ENCODE measurements around the gene PRLH.

PRLH gene

DNA sequence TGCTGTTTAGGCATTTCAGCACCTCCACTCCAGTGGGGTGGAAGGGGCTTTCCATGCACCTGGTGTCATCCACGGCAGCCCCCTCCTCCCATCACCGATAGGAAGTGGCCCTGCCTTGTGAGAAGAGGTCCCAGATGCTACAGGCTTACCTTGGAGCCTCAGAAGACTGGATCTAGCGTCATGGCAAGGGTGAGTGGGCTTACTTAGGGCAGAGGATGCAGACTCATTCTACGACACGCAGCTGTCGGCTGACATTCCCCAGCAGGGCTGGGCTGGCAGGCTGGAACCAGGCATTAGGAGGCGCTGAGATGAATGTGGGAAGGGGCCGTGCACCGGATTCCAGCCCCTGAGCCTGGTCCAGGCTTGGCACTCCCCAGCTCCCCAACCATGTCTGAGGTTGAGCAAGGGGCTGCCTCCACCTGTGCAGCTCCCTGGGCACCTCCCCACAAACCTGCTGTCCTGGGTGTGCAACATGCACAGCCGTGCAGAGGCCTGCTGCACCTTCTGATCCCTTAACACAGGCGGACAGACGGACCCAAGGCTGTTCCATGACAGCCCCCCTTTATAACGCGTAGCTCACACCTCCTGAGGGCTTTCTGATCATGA is 1.7 kb upstream of the PRLH start:
- no peak for DNase-seq (ENCODE audit: low read depth in 3 of 3)

- DNase-seq (ENCODE audit: low read depth in 3 of 3), result no peak
Observed at GRCh38 chr2:237565974-237566373, 400 bp upstream of the PRLH start.

DNA sequence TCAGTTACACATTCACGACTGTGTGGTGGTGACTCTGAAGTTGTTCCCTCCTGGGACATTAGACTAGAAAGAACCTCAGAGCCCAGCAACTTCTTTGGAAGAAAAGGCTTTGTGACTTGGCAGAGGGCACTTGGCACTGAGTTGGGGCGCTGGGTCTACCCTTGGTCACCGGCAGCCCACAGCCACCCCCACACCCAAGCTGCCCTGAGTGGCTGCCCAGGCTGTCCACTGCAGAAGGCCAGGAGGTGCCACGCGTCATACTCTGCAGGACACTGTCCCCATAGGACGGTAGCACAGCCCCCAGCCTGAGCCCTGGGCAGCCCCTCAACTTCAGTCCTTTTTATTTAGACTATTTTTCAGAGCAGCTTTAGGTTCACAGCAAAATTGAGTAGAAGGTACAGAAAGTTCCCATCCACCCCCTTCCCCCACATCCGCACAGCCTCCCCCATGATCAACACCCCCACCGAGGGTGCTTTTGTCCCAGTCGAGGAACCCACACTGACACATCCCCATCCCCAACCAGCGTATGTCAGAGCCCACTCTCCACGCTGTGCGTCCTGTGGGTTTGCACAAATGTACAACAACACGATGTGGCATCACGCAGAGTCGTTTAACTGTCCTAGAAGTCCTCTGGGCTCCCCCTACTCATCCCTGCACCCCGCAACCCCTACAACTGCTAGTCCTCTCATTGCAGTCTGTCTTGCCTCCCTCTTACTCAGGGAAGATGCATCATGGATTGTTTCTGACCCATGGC is 1.1 kb downstream of the PRLH start:
- DNase-seq (ENCODE audit: low read depth in 3 of 3), result no peak

GRCh38 chr2:237568121-237568660 is 1.8 kb downstream of the PRLH start:
- no peak for DNase-seq (ENCODE audit: low read depth in 3 of 3)

GRCh38 chr2:237569041-237569440 is 2.7 kb downstream of the PRLH start:
- DNase-seq (ENCODE audit: low read depth in 3 of 3), result no peak

DNA sequence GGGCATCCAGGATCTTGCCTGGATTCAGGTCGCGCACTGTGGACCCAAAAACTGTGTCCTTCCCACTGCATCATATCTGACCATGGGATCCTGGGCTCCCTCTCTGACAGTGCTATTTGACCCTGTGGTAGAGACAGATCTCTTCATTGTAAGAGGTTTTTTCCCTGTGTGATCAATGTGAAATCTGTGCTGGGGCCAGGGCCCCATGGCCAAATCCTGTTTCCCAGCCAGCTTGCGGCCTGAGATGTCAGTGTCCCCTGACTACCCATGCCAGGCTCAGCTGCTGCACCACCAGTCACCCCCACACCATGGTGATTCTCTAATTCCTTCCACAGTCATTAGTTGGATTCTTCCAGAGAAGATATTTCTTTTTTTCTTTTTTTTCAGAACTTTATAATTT is 3.5 kb downstream of the PRLH start:
- no peak for DNase-seq (ENCODE audit: low read depth in 3 of 3)

GRCh38 chr2:237570776-237571335 is 4.5 kb downstream of the PRLH start:
- DNase-seq (ENCODE audit: low read depth in 3 of 3), result no peak

- DNase-seq (ENCODE audit: low read depth in 3 of 3), result no peak
Observed at GRCh38 chr2:237571551-237571950, 5.2 kb downstream of the PRLH start.

GRCh38 chr2:237572021-237572741 is 5.8 kb downstream of the PRLH start:
- DNase-seq (ENCODE audit: low read depth in 3 of 3), result peak; percentile 81 to 87 (median 84)

GRCh38 chr2:237572742-237573101 is 6.3 kb downstream of the PRLH start:
- no peak for DNase-seq (ENCODE audit: low read depth in 3 of 3)

DNA sequence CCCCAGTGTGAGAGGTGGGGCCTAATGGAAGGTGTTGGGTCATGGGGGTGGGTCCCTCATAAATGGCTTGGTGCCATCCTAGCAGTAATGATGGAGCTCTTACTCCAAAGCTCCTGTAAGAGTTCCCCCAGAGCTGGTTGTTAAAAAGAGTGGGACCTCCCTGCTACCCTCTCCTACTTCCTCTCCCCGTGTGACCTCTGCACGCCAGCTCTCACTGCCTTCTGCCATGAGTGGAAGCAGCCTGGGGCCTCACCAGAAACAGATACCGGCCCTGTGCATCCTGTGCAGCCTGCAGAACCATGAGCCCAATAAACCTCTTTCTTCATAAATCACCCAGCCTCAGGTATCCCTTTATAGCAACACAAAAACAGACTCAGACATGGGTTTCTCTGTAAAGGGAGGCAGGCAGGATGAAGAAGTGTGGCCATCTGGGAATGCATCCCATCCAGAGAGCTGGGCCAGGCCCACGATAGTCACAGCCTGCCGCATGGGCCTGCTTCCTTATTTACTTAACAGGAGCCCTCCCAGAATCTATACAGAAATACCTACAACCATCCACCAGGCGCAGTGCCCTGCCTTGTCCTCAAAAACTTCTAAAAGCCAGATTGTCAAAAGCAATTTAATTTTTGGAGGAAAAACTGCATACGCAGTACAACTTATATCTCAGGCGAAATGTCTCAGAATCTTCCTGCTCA is 7.5 kb downstream of the PRLH start:
- DNase-seq (ENCODE audit: low read depth in 3 of 3), result no peak

GRCh38 chr2:237574467-237574866 is 8.1 kb downstream of the PRLH start:
- DNase-seq (ENCODE audit: low read depth in 3 of 3), result no peak

DNA sequence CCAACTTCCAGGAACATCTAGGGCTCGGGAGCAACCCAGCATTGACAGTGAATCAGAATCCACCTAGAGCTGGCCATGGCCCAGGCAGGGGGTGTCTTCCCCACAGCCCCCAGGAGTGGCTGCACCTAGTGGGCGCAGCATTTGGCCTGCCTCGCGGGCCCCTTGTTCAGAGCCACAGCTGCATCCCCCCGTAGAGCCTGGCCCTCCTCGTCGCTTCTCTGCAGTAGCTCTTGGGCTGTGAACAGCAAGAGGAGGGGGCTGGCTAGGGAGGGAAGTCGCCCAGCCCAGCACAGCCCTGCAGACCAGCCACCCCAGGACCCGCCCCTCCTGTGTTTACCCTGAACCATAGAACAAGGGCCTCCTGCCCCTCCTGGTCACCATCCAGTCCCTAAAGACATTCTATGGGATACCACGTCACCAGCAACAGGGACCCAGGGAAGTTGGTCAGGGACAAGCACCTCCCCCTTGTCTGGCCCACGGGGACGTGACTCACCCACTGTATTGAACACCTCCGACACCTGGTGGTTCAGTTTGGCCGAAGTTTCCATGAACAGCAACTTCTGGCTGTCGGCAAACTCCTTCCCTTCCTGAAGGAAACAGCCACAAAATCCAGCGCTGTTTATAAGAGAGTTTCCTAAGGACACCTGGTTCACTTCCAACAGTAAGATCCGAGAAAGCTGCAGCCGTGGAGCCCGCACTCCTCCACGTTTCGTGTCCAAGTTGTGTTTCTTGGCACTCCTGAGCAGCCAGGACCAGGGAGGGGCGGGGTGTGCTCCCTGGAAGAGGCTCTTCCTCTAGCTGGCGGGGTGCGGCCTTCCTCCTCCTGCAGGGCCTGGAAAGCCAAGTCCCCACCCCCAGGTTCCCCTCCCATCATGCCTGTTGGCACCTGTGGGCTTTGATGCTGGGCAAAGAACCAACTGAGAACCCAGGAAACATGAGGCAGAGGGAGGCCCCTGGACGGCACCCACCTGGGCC is 8.8 kb downstream of the PRLH start:
- no peak for DNase-seq (ENCODE audit: low read depth in 3 of 3)

- DNase-seq (ENCODE audit: low read depth in 3 of 3), result no peak
Observed at GRCh38 chr2:237575869-237576862, 9.8 kb downstream of the PRLH start.

DNA sequence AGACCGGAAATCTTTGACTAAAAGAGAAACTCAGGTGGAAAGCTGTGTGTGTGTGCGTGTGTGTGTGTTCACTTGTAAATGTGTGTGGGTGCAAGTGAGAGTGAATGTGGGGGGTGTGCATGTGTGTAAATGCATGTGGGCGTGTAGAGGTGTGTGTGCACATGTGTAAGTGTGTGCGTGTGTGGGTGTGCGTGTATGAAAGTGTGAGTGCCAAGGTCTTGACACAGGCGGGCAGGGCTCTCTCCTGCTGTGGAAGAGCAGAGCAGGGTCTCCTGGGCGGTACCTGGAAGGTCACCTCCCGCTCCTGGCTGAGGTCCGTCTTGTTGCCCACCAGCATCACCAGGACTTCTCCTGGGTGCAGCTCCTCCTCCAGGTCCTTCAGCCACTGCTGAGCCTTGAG is 10.6 kb downstream of the PRLH start:
- DNase-seq (ENCODE audit: low read depth in 3 of 3), result no peak

- no peak for DNase-seq (ENCODE audit: low read depth in 3 of 3)
Observed at GRCh38 chr2:237577458-237577857, 11.1 kb downstream of the PRLH start.

- DNase-seq (ENCODE audit: low read depth in 3 of 3), result no peak
Observed at GRCh38 chr2:237577956-237578870, 11.8 kb downstream of the PRLH start.

GRCh38 chr2:237581326-237581725 is 15.0 kb downstream of the PRLH start:
- DNase-seq (ENCODE audit: low read depth in 3 of 3), result no peak

Measured in stimulated activated CD4-positive, alpha-beta T cell treated with anti-CD3 and anti-CD28 coated beads, TNF-alpha, amount 100 ng/mL, for 24 hours (primary cell).